Fibroblast of lung (primary cell): ENCODE data around the gene ELP4. TPM values are rescaled to one million over a fixed set of nuclear protein-coding genes. Genes with fewer than 3 reads are reported as not detected.

ENCODE experiments used
- DNase-seq, 2 donors: peaks; one replicate each; pipeline versions ENCODE4 v3.0.0 to v3.0.0-alpha.2; 2010; ENCODE audit warnings: low read depth in 2 of 2
- H2AFZ ChIP-seq: 2 replicates; pipeline ENCODE4 v1.5.1; 2012; ENCODE audit warnings: low read length, control low read depth, inconsistent platforms
- H3K27ac ChIP-seq: 2 replicates; pipeline ENCODE4 v1.5.1; 2011; ENCODE audit warnings: low read length, control low read depth; ENCODE audit not compliant: insufficient read depth
- H3K27me3 ChIP-seq: 2 replicates; pipeline ENCODE4 v1.5.1; 2011; ENCODE audit warnings: mild to moderate bottlenecking, low read length; ENCODE audit not compliant: control insufficient read depth, insufficient read depth
- H3K36me3 ChIP-seq: 2 replicates; pipeline ENCODE4 v1.5.1; 2011; ENCODE audit warnings: low read length; ENCODE audit not compliant: control insufficient read depth, insufficient read depth
- H3K4me1 ChIP-seq: 2 replicates; pipeline ENCODE4 v1.5.1; 2011; ENCODE audit warnings: low read length; ENCODE audit not compliant: control insufficient read depth, insufficient read depth; ENCODE audit errors: extremely low read depth
- H3K4me2 ChIP-seq: 2 replicates; pipeline ENCODE4 v1.5.1; 2011; ENCODE audit warnings: low read length, control low read depth; ENCODE audit not compliant: insufficient read depth; ENCODE audit errors: extremely low read depth
- H3K4me3 ChIP-seq, 4 experiments: fragments of 200-600 bp in 1 of 4; sonication (generic) in 1 of 4; replicated peaks in 1 of 4; 2 replicates each; pipeline ENCODE4 v1.5.1; 2011 to 2016; ENCODE audit warnings: low read length in 4 of 4, low read depth in 3 of 4, mild to moderate bottlenecking in 3 of 4, control low read depth in 2 of 4, inconsistent platforms in 1 of 4, mixed read lengths in 1 of 4; ENCODE audit not compliant: insufficient read depth in 1 of 4; ENCODE audit errors: control extremely low read depth in 1 of 4
- H3K79me2 ChIP-seq: 2 replicates; pipeline ENCODE4 v1.5.1; 2012; ENCODE audit warnings: mild to moderate bottlenecking, low read length, inconsistent platforms; ENCODE audit not compliant: control insufficient read depth, insufficient read depth
- H3K9ac ChIP-seq: 2 replicates; pipeline ENCODE4 v1.5.1; 2011; ENCODE audit warnings: mild to moderate bottlenecking, low read length, control low read depth; ENCODE audit not compliant: insufficient read depth
- H3K9me3 ChIP-seq: 2 replicates; pipeline ENCODE4 v1.5.1; 2012; ENCODE audit warnings: low read depth, low read length; ENCODE audit not compliant: control insufficient read depth, insufficient read depth
- H4K20me1 ChIP-seq: 2 replicates; pipeline ENCODE4 v1.5.1; 2011; ENCODE audit warnings: low read length; ENCODE audit not compliant: control insufficient read depth, insufficient read depth; ENCODE audit errors: extremely low read depth
- CTCF ChIP-seq, 2 donors: IDR thresholded peaks in 1 of 2; conservative IDR thresholded peaks in 1 of 2; 1 replicate in 1 of 2; 2 replicates in 1 of 2; pipeline ENCODE4 v1.5.1; 2011 to 2012; ENCODE audit warnings: low read length in 2 of 2, control low read depth in 1 of 2, inconsistent platforms in 1 of 2, low read depth in 1 of 2, mild to moderate bottlenecking in 1 of 2
- EZH2 ChIP-seq: IDR thresholded peaks from 2 replicates; pipeline ENCODE4 v1.5.1; 2012; ENCODE audit warnings: low read length, control low read depth, mild to moderate bottlenecking; ENCODE audit errors: missing control alignments
- polyA plus RNA-seq, 2 donors: library from polyadenylated mRNA; depleted of rRNA in 1 of 2; stranded (reverse) in 1 of 2; unstranded in 1 of 2; fragments of >200 nt; gene quantifications; 2 replicates each; pipeline ENCODE4 v1.2.1, GENCODE V29; 2011 to 2012; ENCODE audit warnings: missing spikeins in 1 of 2
- total RNA-seq: library from RNA; depleted of rRNA; stranded (reverse); fragments of >200 nt; gene quantifications from 2 replicates; pipeline ENCODE4 v1.2.1, GENCODE V29; 2014

ELP4 gene
- total and polyA plus RNA-seq, 2 donors (not counting 1 experiment from before 2014, with no cell fraction given): 11.7 to 13.1 TPM

GRCh38 chr11:31529701-31530100 lies 20.1 kb downstream of the ELP4 start:
- Histone ChIP-seq H4K20me1 (no peaks in the 10 kb centered on the region), H2AFZ (no peak overlapping the region), H3K9me3 (no peaks in the 10 kb centered on the region), H3K27me3 (no peaks in the 10 kb centered on the region), H3K36me3 (no peaks in the 10 kb centered on the region), H3K79me2 (no peaks in the 10 kb centered on the region), H3K4me2 (no peak overlapping the region), H3K4me3 (no peak overlapping the region), H3K4me1 (no peaks in the 10 kb centered on the region), H3K9ac (no peak overlapping the region), H3K27ac (no peak overlapping the region)
- no peak for DNase-seq
- no peak for TF ChIP-seq CTCF (conservative IDR thresholded peaks at IDR 0.05 in 1 of 2, IDR thresholded peaks at IDR 0.05 in 1 of 2; ENCODE audit: low read depth in 1 of 2, low read length in 2 of 2)

- no peaks in the 10 kb centered on the region for H3K79me2 ChIP-seq
- no peaks in the 10 kb centered on the region for H3K36me3 ChIP-seq
- H3K27me3 ChIP-seq: no peaks in the 10 kb centered on the region
- no peak for DNase-seq
- H3K4me3 ChIP-seq: no peak overlapping the region
- H3K9me3 ChIP-seq: no peaks in the 10 kb centered on the region
- no peak overlapping the region for H2AFZ ChIP-seq
- H3K27ac ChIP-seq: no peak overlapping the region
- H3K4me2 ChIP-seq: no peak overlapping the region
- H4K20me1 ChIP-seq: no peaks in the 10 kb centered on the region
- H3K4me1 ChIP-seq: no peaks in the 10 kb centered on the region
- no peak for TF ChIP-seq EZH2
- TF ChIP-seq CTCF (conservative IDR thresholded peaks at IDR 0.05 in 1 of 2, IDR thresholded peaks at IDR 0.05 in 1 of 2; ENCODE audit: low read depth in 1 of 2, low read length in 2 of 2): no peak
- no peak overlapping the region for H3K9ac ChIP-seq
These were observed 21.7 kb downstream of the ELP4 start for GRCh38 chr11:31531293-31531692.

GRCh38 chr11:31535479-31535878 lies 25.9 kb downstream of the ELP4 start:
- Histone ChIP-seq H3K9ac (no peak overlapping the region), H3K36me3 (no peaks in the 10 kb centered on the region), H3K4me3 (no peak overlapping the region), H3K4me1 (no peaks in the 10 kb centered on the region), H2AFZ (no peak overlapping the region), H4K20me1 (no peaks in the 10 kb centered on the region), H3K4me2 (no peak overlapping the region), H3K79me2 (no peaks in the 10 kb centered on the region), H3K27me3 (no peaks in the 10 kb centered on the region), H3K27ac (no peak overlapping the region), H3K9me3 (no peaks in the 10 kb centered on the region)
- DNase-seq: no peak
- TF ChIP-seq CTCF (conservative IDR thresholded peaks at IDR 0.05 in 1 of 2, IDR thresholded peaks at IDR 0.05 in 1 of 2; ENCODE audit: low read depth in 1 of 2, low read length in 2 of 2): no peak
- TF ChIP-seq EZH2: no peak
